Liver (tissue), 9 donors: ENCODE results near the gene SPCS3. TPM values are rescaled to one million over a fixed set of nuclear protein-coding genes. Genes with fewer than 3 reads are reported as not detected.

Experiments used
- DNase-seq: peaks from one replicate; pipeline ENCODE4 v3.0.0-alpha.2; 2017; ENCODE audit warnings: low spot score
- H3K27ac ChIP-seq, 2 donors: one replicate each; pipeline ENCODE4 v1.7.0; 2013; ENCODE audit warnings: inconsistent platforms in 2 of 2, low read length in 2 of 2, control low read depth in 1 of 2, low read depth in 1 of 2, mild to moderate bottlenecking in 1 of 2
- H3K27me3 ChIP-seq, 4 donors: one replicate each; pipeline versions ENCODE4 v1.6.1 to v1.7.0; 2013; ENCODE audit warnings: low read length in 3 of 4, inconsistent platforms in 1 of 4, mild to moderate bottlenecking in 1 of 4, moderate library complexity in 1 of 4; ENCODE audit not compliant: control insufficient read depth in 4 of 4, insufficient read depth in 4 of 4
- H3K36me3 ChIP-seq, 4 donors: one replicate each; pipeline versions ENCODE4 v1.6.1 to v1.7.0; 2013; ENCODE audit warnings: low read length in 3 of 4, mild to moderate bottlenecking in 3 of 4, low read depth in 1 of 4, moderate library complexity in 1 of 4; ENCODE audit not compliant: control insufficient read depth in 4 of 4, insufficient read depth in 3 of 4
- H3K4me1 ChIP-seq, 4 donors: one replicate each; pipeline versions ENCODE4 v1.6.1 to v1.7.0; 2013; ENCODE audit warnings: low read length in 3 of 4, mild to moderate bottlenecking in 3 of 4, moderate library complexity in 1 of 4; ENCODE audit not compliant: control insufficient read depth in 4 of 4, insufficient read depth in 4 of 4
- H3K4me3 ChIP-seq, 3 donors: one replicate each; pipeline versions ENCODE4 v1.6.1 to v1.7.0; 2013; ENCODE audit warnings: low read length in 3 of 3, control low read depth in 1 of 3, low read depth in 1 of 3, mild to moderate bottlenecking in 1 of 3
- H3K9ac ChIP-seq, 2 donors: one replicate each; pipeline ENCODE4 v1.7.0; 2013; ENCODE audit warnings: low read length in 2 of 2, mild to moderate bottlenecking in 2 of 2, moderate library complexity in 2 of 2, control low read depth in 1 of 2, low read depth in 1 of 2
- H3K9me3 ChIP-seq, 4 donors: one replicate each; pipeline versions ENCODE4 v1.6.1 to v1.7.0; 2013; ENCODE audit warnings: low read length in 3 of 4; ENCODE audit not compliant: control insufficient read depth in 4 of 4
- CTCF ChIP-seq: fragments of 150-350 bp; IDR thresholded peaks from 2 replicates; pipeline ENCODE4 v1.5.1; 2017; ENCODE audit warnings: improper control_type of control experiment, low read depth, low read length; ENCODE audit not compliant: missing input control
- EGR1 ChIP-seq, 2 donors: IDR thresholded peaks; 2 replicates each; pipeline ENCODE4 v1.6.1; 2016 to 2018; ENCODE audit warnings: antibody characterized with exemption in 2 of 2, low read depth in 2 of 2
- FOXA1 ChIP-seq: IDR thresholded peaks from 2 replicates; pipeline ENCODE4 v1.6.1; 2016; ENCODE audit warnings: antibody characterized with exemption
- FOXA2 ChIP-seq: IDR thresholded peaks from 2 replicates; pipeline ENCODE4 v1.6.1; 2016; ENCODE audit warnings: antibody characterized with exemption
- GABPA ChIP-seq, 2 donors: IDR thresholded peaks in 1 of 2; conservative IDR thresholded peaks in 1 of 2; 2 replicates each; pipeline ENCODE4 v1.6.1; 2016; ENCODE audit warnings: antibody characterized with exemption in 2 of 2, mild to moderate bottlenecking in 1 of 2, moderate library complexity in 1 of 2
- HNF4G ChIP-seq: IDR thresholded peaks from 2 replicates; pipeline ENCODE4 v1.6.1; 2016; ENCODE audit warnings: antibody characterized with exemption
- JUND ChIP-seq, 2 donors: IDR thresholded peaks; 2 replicates each; pipeline ENCODE4 v1.6.1; 2016; ENCODE audit warnings: antibody characterized with exemption in 2 of 2
- NR2F2 ChIP-seq: IDR thresholded peaks from 2 replicates; pipeline ENCODE4 v1.6.1; 2016; ENCODE audit warnings: antibody characterized with exemption
- RAD21 ChIP-seq, 2 donors: IDR thresholded peaks; 2 replicates each; pipeline ENCODE4 v1.6.1; 2016; ENCODE audit warnings: antibody characterized with exemption in 2 of 2, mild to moderate bottlenecking in 2 of 2
- RXRA ChIP-seq, 2 donors: IDR thresholded peaks; 2 replicates each; pipeline ENCODE4 v1.6.1; 2017 to 2018; ENCODE audit warnings: antibody characterized with exemption in 2 of 2, mild to moderate bottlenecking in 1 of 2
- SP1 ChIP-seq: IDR thresholded peaks from 2 replicates; pipeline ENCODE4 v1.6.1; 2018; ENCODE audit warnings: antibody characterized with exemption, mild to moderate bottlenecking
- TAF1 ChIP-seq: conservative IDR thresholded peaks from 2 replicates; pipeline ENCODE4 v1.6.1; 2016; ENCODE audit warnings: antibody characterized with exemption, mild to moderate bottlenecking
- WGBS: extraction: QIAGEN DNeasy Blood & Tissue Kit; methylation state at CpG from one replicate; pipeline ENCODE4 v1.1.7; 2013; 5-methylcytosine and 5-hydroxymethylcytosine counted together
- polyA plus RNA-seq, 2 donors: library from polyadenylated mRNA; stranded (reverse) in 1 of 2; unstranded in 1 of 2; fragments of 200-250 nt in 1 of 2; fragments of >200 nt in 1 of 2; fragmentation: Nextera tagmentation in 1 of 2; extraction: Ambion mirVana in 1 of 2; gene quantifications; one replicate each; pipeline versions ENCODE4 v1.2.1 to v1.2.3, GENCODE V29; 2013 to 2015
- total RNA-seq, 2 donors: library from RNA; depleted of rRNA; stranded (reverse); fragments of >200 nt; gene quantifications; one replicate each; pipeline ENCODE4 v1.2.3, GENCODE V29; 2014
- TF ChIP-seq, protein P1 (sequence below): IDR thresholded peaks from 2 replicates; pipeline ENCODE4 v1.6.1; 2016; ENCODE audit warnings: antibody characterized with exemption
- TF ChIP-seq, protein P2 (sequence below): IDR thresholded peaks from 2 replicates; pipeline ENCODE4 v1.6.1; 2016; ENCODE audit warnings: antibody characterized with exemption
- TF ChIP-seq, protein P3 (sequence below): IDR thresholded peaks from 2 replicates; pipeline ENCODE4 v1.6.1; 2016; ENCODE audit warnings: antibody characterized with exemption, mild to moderate bottlenecking
- donor health status: healthy.
- donor health status: healthy.
- donor health status: healthy.
- donor health status: healthy.
- donor health status: healthy.

The SPCS3 gene
- total and polyA plus RNA-seq, 4 donors, result 54.0 to 79.4 (median 63.0) TPM

DNA sequence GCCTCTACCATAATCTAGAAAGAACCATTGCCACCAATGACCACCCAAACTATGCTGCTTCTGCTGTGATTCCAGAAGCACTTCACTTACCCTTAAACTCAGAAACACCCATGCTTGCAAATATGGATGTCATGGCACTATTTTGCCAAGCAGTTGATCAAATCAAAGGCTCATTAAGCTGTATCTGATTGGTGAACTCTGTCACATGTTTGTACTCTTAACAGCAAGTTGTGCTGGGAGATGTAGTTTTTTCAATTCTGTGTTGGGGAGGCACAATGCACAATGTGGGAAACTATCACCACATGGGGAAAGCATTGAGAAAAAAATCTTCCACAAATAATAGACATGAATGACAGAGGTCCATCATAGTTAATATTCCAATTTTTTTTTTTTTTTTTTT, 19.2 kb upstream of the SPCS3 start:
- Histone ChIP-seq H3K4me3 (no peak overlapping the region), H3K4me1 (no peaks in the 10 kb centered on the region), H3K9me3 (no peaks in the 10 kb centered on the region), H3K9ac (no peak overlapping the region), H3K27ac (no peak overlapping the region), H3K36me3 (no peaks in the 10 kb centered on the region), H3K27me3 (peaks cover 0 to 4% (median under 1%) of the 10 kb centered on the region in 4 donors)
- TF ChIP-seq, protein P1, sequence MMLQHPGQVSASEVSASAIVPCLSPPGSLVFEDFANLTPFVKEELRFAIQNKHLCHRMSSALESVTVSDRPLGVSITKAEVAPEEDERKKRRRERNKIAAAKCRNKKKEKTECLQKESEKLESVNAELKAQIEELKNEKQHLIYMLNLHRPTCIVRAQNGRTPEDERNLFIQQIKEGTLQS, result no peak
- TF ChIP-seq, protein P2, sequence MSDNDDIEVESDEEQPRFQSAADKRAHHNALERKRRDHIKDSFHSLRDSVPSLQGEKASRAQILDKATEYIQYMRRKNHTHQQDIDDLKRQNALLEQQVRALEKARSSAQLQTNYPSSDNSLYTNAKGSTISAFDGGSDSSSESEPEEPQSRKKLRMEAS, result no peak
- TF ChIP-seq FOXA2, result no peak
- TF ChIP-seq RXRA (IDR thresholded peaks at IDR 0.05), result no peak
- TF ChIP-seq JUND (IDR thresholded peaks at IDR 0.05), result no peak
- DNase-seq, result no peak

- Histone ChIP-seq H3K4me3 (no peak overlapping the region), H3K27me3 (peaks cover 0 to 4% (median under 1%) of the 10 kb centered on the region in 4 donors), H3K4me1 (no peaks in the 10 kb centered on the region), H3K9ac (no peak overlapping the region), H3K9me3 (no peaks in the 10 kb centered on the region), H3K27ac (no peak overlapping the region), H3K36me3 (no peaks in the 10 kb centered on the region)
- no peak for TF ChIP-seq JUND (IDR thresholded peaks at IDR 0.05)
- TF ChIP-seq, protein P2, result no peak
- no peak for TF ChIP-seq FOXA2
- no peak for TF ChIP-seq GABPA (IDR thresholded peaks at IDR 0.05 in 1 of 2, conservative IDR thresholded peaks at IDR 0.05 in 1 of 2)
- no peak for TF ChIP-seq SP1
- no peak for TF ChIP-seq NR2F2
- no peak for TF ChIP-seq EGR1 (IDR thresholded peaks at IDR 0.05; ENCODE audit: low read depth in 2 of 2)
- no peak for TF ChIP-seq RAD21 (IDR thresholded peaks at IDR 0.05)
- no peak for TF ChIP-seq TAF1
- TF ChIP-seq, protein P3, sequence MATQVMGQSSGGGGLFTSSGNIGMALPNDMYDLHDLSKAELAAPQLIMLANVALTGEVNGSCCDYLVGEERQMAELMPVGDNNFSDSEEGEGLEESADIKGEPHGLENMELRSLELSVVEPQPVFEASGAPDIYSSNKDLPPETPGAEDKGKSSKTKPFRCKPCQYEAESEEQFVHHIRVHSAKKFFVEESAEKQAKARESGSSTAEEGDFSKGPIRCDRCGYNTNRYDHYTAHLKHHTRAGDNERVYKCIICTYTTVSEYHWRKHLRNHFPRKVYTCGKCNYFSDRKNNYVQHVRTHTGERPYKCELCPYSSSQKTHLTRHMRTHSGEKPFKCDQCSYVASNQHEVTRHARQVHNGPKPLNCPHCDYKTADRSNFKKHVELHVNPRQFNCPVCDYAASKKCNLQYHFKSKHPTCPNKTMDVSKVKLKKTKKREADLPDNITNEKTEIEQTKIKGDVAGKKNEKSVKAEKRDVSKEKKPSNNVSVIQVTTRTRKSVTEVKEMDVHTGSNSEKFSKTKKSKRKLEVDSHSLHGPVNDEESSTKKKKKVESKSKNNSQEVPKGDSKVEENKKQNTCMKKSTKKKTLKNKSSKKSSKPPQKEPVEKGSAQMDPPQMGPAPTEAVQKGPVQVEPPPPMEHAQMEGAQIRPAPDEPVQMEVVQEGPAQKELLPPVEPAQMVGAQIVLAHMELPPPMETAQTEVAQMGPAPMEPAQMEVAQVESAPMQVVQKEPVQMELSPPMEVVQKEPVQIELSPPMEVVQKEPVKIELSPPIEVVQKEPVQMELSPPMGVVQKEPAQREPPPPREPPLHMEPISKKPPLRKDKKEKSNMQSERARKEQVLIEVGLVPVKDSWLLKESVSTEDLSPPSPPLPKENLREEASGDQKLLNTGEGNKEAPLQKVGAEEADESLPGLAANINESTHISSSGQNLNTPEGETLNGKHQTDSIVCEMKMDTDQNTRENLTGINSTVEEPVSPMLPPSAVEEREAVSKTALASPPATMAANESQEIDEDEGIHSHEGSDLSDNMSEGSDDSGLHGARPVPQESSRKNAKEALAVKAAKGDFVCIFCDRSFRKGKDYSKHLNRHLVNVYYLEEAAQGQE, result no peak
- no peak for TF ChIP-seq CTCF
- TF ChIP-seq HNF4G, result no peak
- TF ChIP-seq FOXA1, result no peak
- no peak for TF ChIP-seq RXRA (IDR thresholded peaks at IDR 0.05)
- no peak for DNase-seq
- WGBS, result 77% methylated on average over 2 of the region's 2 CpGs
Observed at GRCh38 chr4:176302283-176303275, 17.2 kb upstream of the SPCS3 start.
